ENCODE data around the gene EFEMP2. TPM values are rescaled to one million over a fixed set of nuclear protein-coding genes. Genes with fewer than 3 reads are reported as not detected.

Gene EFEMP2
- total RNA-seq, 1 experiment from 2014 or later: 4.5 TPM

- no peak overlapping the region for H2AFZ ChIP-seq (ENCODE audit: low read length)
- H3K4me3 ChIP-seq (ENCODE audit: low read length): no peak overlapping the region
- no peaks in the 10 kb centered on the region for H4K20me1 ChIP-seq (ENCODE audit: low read length)
- H3K9me2 ChIP-seq (replicated peaks; ENCODE audit: low read length): no peaks in the 10 kb centered on the region
- H3K27me3 ChIP-seq (ENCODE audit: low read length): peaks cover 18% of the 10 kb centered on the region; the same call in 1 of the 2 replicates
- no peak for TF ChIP-seq EZH2 (IDR thresholded peaks at IDR 0.05; ENCODE audit: low read length, unreplicated experiment)
- no peak for TF ChIP-seq CTCF (conservative IDR thresholded peaks at IDR 0.05; ENCODE audit: low read depth, low read length)
- TF ChIP-seq EZH2phosphoT487 (IDR thresholded peaks at IDR 0.05; ENCODE audit: borderline replicate concordance, low read length): no peak
- ChIA-PET CTCF (interaction anchor here (0.7 kb wide), 1 partner anchor 17 kb away, joined by 4 read pairs; no protein-coding TSS in a partner anchor), POLR2A (ENCODE audit: unreplicated experiment) (interaction anchor here (0.7 kb wide), 1 partner anchor 26 kb away, joined by 11 read pairs; no protein-coding TSS in a partner anchor)
- no peak overlapping the region for H3K9ac ChIP-seq (ENCODE audit: low read length)
- no TSS peak for BruUV-seq (replicated peaks)
- ATAC-seq: no peak
- H3K36me3 ChIP-seq (ENCODE audit: low read depth, low read length): no peaks in the 10 kb centered on the region
- no peaks in the 10 kb centered on the region for H3F3A ChIP-seq (ENCODE audit: low read length, unreplicated experiment)
- H3K27ac ChIP-seq (ENCODE audit: low read length): no peak overlapping the region
- no peaks in the 10 kb centered on the region for H3K4me1 ChIP-seq (ENCODE audit: insufficient read depth, low read length)
- no peaks in the 10 kb centered on the region for H3K79me2 ChIP-seq (ENCODE audit: low read length)
- no peak for DNase-seq
- intact Hi-C loops (cut with micrococcal nuclease): no loop called here
- no peaks in the 10 kb centered on the region for H3K9me3 ChIP-seq (ENCODE audit: low read length)
- no peak overlapping the region for H3K4me2 ChIP-seq (ENCODE audit: low read length)
Measured at GRCh38 chr11:65829459-65829858, 43.1 kb downstream of the EFEMP2 start.

- CTCF ChIA-PET: interaction anchor here (1.0 to 1.1 kb wide), 2 partner anchors 9 to 47 kb away, joined by 3 to 5 read pairs; no protein-coding TSS in a partner anchor
- Histone ChIP-seq H2AFZ (ENCODE audit: low read length) (no peak overlapping the region), H3K4me3 (ENCODE audit: low read length) (no peak overlapping the region), H3F3A (ENCODE audit: low read length, unreplicated experiment) (no peaks in the 10 kb centered on the region), H3K27ac (ENCODE audit: low read length) (no peak overlapping the region), H3K4me1 (ENCODE audit: insufficient read depth, low read length) (no peaks in the 10 kb centered on the region), H3K9me2 (replicated peaks; ENCODE audit: low read length) (no peaks in the 10 kb centered on the region), H3K79me2 (ENCODE audit: low read length) (no peaks in the 10 kb centered on the region), H3K4me2 (ENCODE audit: low read length) (no peak overlapping the region), H3K9ac (ENCODE audit: low read length) (no peak overlapping the region), H3K36me3 (ENCODE audit: low read depth, low read length) (no peaks in the 10 kb centered on the region), H3K9me3 (ENCODE audit: low read length) (no peaks in the 10 kb centered on the region), H4K20me1 (ENCODE audit: low read length) (no peaks in the 10 kb centered on the region), H3K27me3 (ENCODE audit: low read length) (peaks cover 8% of the 10 kb centered on the region; the same call in 1 of the 2 replicates)
- DNase-seq: no peak
- intact Hi-C loops (cut with micrococcal nuclease): no loop called here
- ATAC-seq: no peak
- TF ChIP-seq CTCF (conservative IDR thresholded peaks at IDR 0.05; ENCODE audit: low read depth, low read length): no peak
- no peak for TF ChIP-seq EZH2 (IDR thresholded peaks at IDR 0.05; ENCODE audit: low read length, unreplicated experiment)
- TF ChIP-seq EZH2phosphoT487 (IDR thresholded peaks at IDR 0.05; ENCODE audit: borderline replicate concordance, low read length): no peak
- no TSS peak for BruUV-seq (replicated peaks)
- POLR2A ChIA-PET (ENCODE audit: unreplicated experiment): no interaction called here
Measured at GRCh38 chr11:65826984-65827735, 45.4 kb downstream of the EFEMP2 start.

Data from PC-3 (cell line).